GM23338 (cell line): Measurements from ENCODE around the gene GPHN. TPM values are rescaled to one million over a fixed set of nuclear protein-coding genes. Genes with fewer than 3 reads are reported as not detected.

ENCODE experiments used
- ATAC-seq: fragments of 200-7000 bp; cut with Tn5 transposase; 3 replicates; pipeline ENCODE4 v1.9.1; 2020
- DNase-seq: peaks from one replicate; pipeline ENCODE4 v3.0.0-alpha.2; 2015; ENCODE audit warnings: low spot score
- H2AFZ ChIP-seq: fragments of 200-600 bp; sonication (generic); 2 replicates; pipeline ENCODE4 v1.8.0; 2016; ENCODE audit warnings: antibody characterized with exemption, mild to moderate bottlenecking, moderate library complexity
- H3F3A ChIP-seq: fragments of 200-600 bp; sonication (generic); replicated peaks from 2 replicates; pipeline ENCODE4 v1.8.0; 2017; ENCODE audit warnings: antibody characterized with exemption, mixed run types, low read depth
- H3K27ac ChIP-seq: fragments of 200-600 bp; sonication (generic); 2 replicates; pipeline ENCODE4 v1.6.1; 2016; ENCODE audit warnings: low read depth
- H3K27me3 ChIP-seq: fragments of 200-600 bp; sonication (generic); 2 replicates; pipeline ENCODE4 v1.8.0; 2016; ENCODE audit warnings: mild to moderate bottlenecking, mixed run types, moderate library complexity; ENCODE audit not compliant: insufficient read depth
- H3K36me3 ChIP-seq: fragments of 200-600 bp; sonication (generic); 2 replicates; pipeline ENCODE4 v1.8.0; 2016; ENCODE audit warnings: mild to moderate bottlenecking; ENCODE audit not compliant: insufficient read depth
- H3K4me1 ChIP-seq: fragments of 200-600 bp; sonication (generic); 2 replicates; pipeline ENCODE4 v1.8.0; 2016; ENCODE audit warnings: mild to moderate bottlenecking, moderate library complexity; ENCODE audit not compliant: insufficient read depth
- H3K4me2 ChIP-seq: fragments of 200-600 bp; sonication (generic); 2 replicates; pipeline ENCODE4 v1.7.1; 2017; ENCODE audit warnings: mixed run types
- H3K4me3 ChIP-seq: fragments of 200-600 bp; sonication (generic); 2 replicates; pipeline ENCODE4 v1.6.1; 2016; ENCODE audit warnings: mixed run types
- H3K79me2 ChIP-seq: fragments of 200-600 bp; sonication (generic); replicated peaks from 2 replicates; pipeline ENCODE4 v1.8.0; 2017; ENCODE audit warnings: mild to moderate bottlenecking; ENCODE audit not compliant: insufficient read depth
- H3K9me2 ChIP-seq: fragments of 200-600 bp; sonication (generic); 2 replicates; pipeline ENCODE4 v1.8.0; 2017; ENCODE audit not compliant: insufficient read depth
- H4K20me1 ChIP-seq: fragments of 200-600 bp; sonication (generic); replicated peaks from 2 replicates; pipeline ENCODE4 v1.8.0; 2017; ENCODE audit warnings: mild to moderate bottlenecking; ENCODE audit not compliant: insufficient read depth
- H3K27ac Mint-ChIP-seq: 2 replicates; pipeline ENCODE4 v1.8.0; 2020; ENCODE audit warnings: inconsistent platforms, mild to moderate bottlenecking, moderate library complexity, mixed read lengths
- H3K27me3 Mint-ChIP-seq: 3 replicates; pipeline ENCODE4 v1.8.0; 2022; ENCODE audit warnings: low read depth, mild to moderate bottlenecking, moderate library complexity, mixed read lengths, inconsistent platforms; ENCODE audit not compliant: insufficient read depth, poor library complexity
- H3K36me3 Mint-ChIP-seq: 3 replicates; pipeline ENCODE4 v1.8.0; 2021; ENCODE audit warnings: low read depth, mild to moderate bottlenecking, inconsistent platforms, moderate library complexity, mixed read lengths
- H3K4me1 Mint-ChIP-seq: 3 replicates; pipeline ENCODE4 v1.8.0; 2020; ENCODE audit warnings: mild to moderate bottlenecking, inconsistent platforms, mixed read lengths
- H3K4me3 Mint-ChIP-seq: 3 replicates; pipeline ENCODE4 v1.8.0; 2021; ENCODE audit warnings: moderate library complexity, mild to moderate bottlenecking, inconsistent platforms, mixed read lengths
- H3K9me3 Mint-ChIP-seq: 3 replicates; pipeline ENCODE4 v1.8.0; 2020; ENCODE audit warnings: moderate library complexity, mild to moderate bottlenecking, inconsistent platforms, mixed read lengths
- CTCF ChIP-seq, 2 experiments: fragments of 200-600 bp in 1 of 2; sonication (generic) in 1 of 2; conservative IDR thresholded peaks; 2 replicates each; pipeline versions ENCODE4 v1.5.1 to v1.6.1; 2016 to 2017; ENCODE audit warnings: antibody characterized with exemption in 2 of 2, low read depth in 2 of 2, mild to moderate bottlenecking in 2 of 2, moderate library complexity in 1 of 2
- ETS1 ChIP-seq: IDR thresholded peaks from 2 replicates; pipeline ENCODE4 v1.6.1; 2016; ENCODE audit warnings: antibody characterized with exemption
- EZH2 ChIP-seq: fragments of 200-600 bp; sonication (generic); IDR thresholded peaks from one replicate; pipeline ENCODE4 v1.8.0; 2017; ENCODE audit warnings: antibody characterized with exemption, mild to moderate bottlenecking, low read depth; ENCODE audit not compliant: unreplicated experiment
- JUNB ChIP-seq: IDR thresholded peaks from one replicate; pipeline ENCODE4 v1.6.1; 2016; ENCODE audit warnings: antibody characterized with exemption; ENCODE audit not compliant: unreplicated experiment
- NANOG ChIP-seq: IDR thresholded peaks from 2 replicates; pipeline ENCODE4 v1.6.1; 2016; ENCODE audit warnings: antibody characterized with exemption, borderline replicate concordance
- POLR2AphosphoS5 ChIP-seq: IDR thresholded peaks from 2 replicates; pipeline ENCODE4 v1.6.1; 2016; ENCODE audit warnings: antibody characterized with exemption, low read depth
- REST ChIP-seq: IDR thresholded peaks from one replicate; pipeline ENCODE4 v1.6.1; 2018; ENCODE audit warnings: antibody characterized with exemption; ENCODE audit not compliant: unreplicated experiment
- ZNF114 ChIP-seq: fragments of 250-450 bp; sonication (Bioruptor Pico); IDR thresholded peaks from 2 replicates; pipeline ENCODE4 v1.5.0; 2020; ENCODE audit warnings: mild to moderate bottlenecking, moderate library complexity
- ZNF331 ChIP-seq: fragments of 250-450 bp; sonication (Bioruptor Pico); IDR thresholded peaks from 2 replicates; pipeline ENCODE4 v1.5.0; 2020; ENCODE audit warnings: low read depth, mild to moderate bottlenecking, moderate library complexity
- polyA plus RNA-seq: library from polyadenylated mRNA; unstranded; fragments of >200 nt; fragmentation: Nextera tagmentation; extraction: Ambion mirVana; gene quantifications from 2 replicates; pipeline ENCODE4 v1.2.1, GENCODE V29; 2016
- total RNA-seq: library from RNA; depleted of rRNA; stranded (reverse); fragments of >200 nt; shearing (Covaris generic); gene quantifications from 2 replicates; pipeline ENCODE4 v1.2.3, GENCODE V29; 2014

Gene GPHN
- total and polyA plus RNA-seq, 2 experiments from 2014 or later = 17.6 to 20.6 TPM

GRCh38 chr14:66496911-66497310 is 11.0 kb upstream of the GPHN start:
- TF ChIP-seq REST (no peak), ETS1 (no peak), JUNB (no peak), NANOG (no peak), ZNF114 (no peak)
- Histone ChIP-seq H3K4me2 (no peak overlapping the region), H3K36me3 (no peaks in the 10 kb centered on the region), H3K79me2 (no peaks in the 10 kb centered on the region), H4K20me1 (no peaks in the 10 kb centered on the region), H3K9me2 (no peaks in the 10 kb centered on the region), H3K27me3 (no peaks in the 10 kb centered on the region), H3F3A (no peaks in the 10 kb centered on the region), H3K27ac (no peak overlapping the region), H3K4me1 (no peaks in the 10 kb centered on the region), H2AFZ (no peak overlapping the region), H3K4me3 (no peak overlapping the region)
- H3K4me1 Mint-ChIP-seq = peaks cover 5% of the 10 kb centered on the region; the same call in 1 of the 3 replicates
- ATAC-seq (no peak), DNase-seq (no peak)
- H3K36me3 Mint-ChIP-seq = no peaks in the 10 kb centered on the region
- no peak overlapping the region for H3K4me3 Mint-ChIP-seq
- no peak overlapping the region for H3K27ac Mint-ChIP-seq
- H3K9me3 Mint-ChIP-seq = no peaks in the 10 kb centered on the region
- H3K27me3 Mint-ChIP-seq = peaks cover 4% of the 10 kb centered on the region

GRCh38 chr14:66498311-66498710 is 9.6 kb upstream of the GPHN start:
- DNase-seq = no peak
- Histone ChIP-seq H3K4me3 (no peak overlapping the region), H2AFZ (no peak overlapping the region), H3K4me2 (no peak overlapping the region), H3K27ac (no peak overlapping the region), H3F3A (no peaks in the 10 kb centered on the region), H3K27me3 (no peaks in the 10 kb centered on the region), H4K20me1 (no peaks in the 10 kb centered on the region), H3K9me2 (no peaks in the 10 kb centered on the region), H3K4me1 (no peaks in the 10 kb centered on the region), H3K36me3 (no peaks in the 10 kb centered on the region), H3K79me2 (no peaks in the 10 kb centered on the region)
- Mint-ChIP-seq H3K27ac (no peak overlapping the region), H3K9me3 (no peaks in the 10 kb centered on the region), H3K27me3 (peaks cover 4% of the 10 kb centered on the region), H3K4me3 (no peak overlapping the region), H3K4me1 (peaks cover 5% of the 10 kb centered on the region; the same call in 1 of the 3 replicates), H3K36me3 (no peaks in the 10 kb centered on the region)
- no peak for ATAC-seq
- TF ChIP-seq NANOG (no peak), EZH2 (no peak), CTCF (conservative IDR thresholded peaks at IDR 0.05; ENCODE audit: low read depth in 2 of 2) (no peak), REST (no peak), ZNF114 (no peak), POLR2AphosphoS5 (no peak), ZNF331 (CRISPR knock-in tag) (no peak), JUNB (no peak)
